ENCODE data around the gene LCMT1.
"Not testable (repeated sequence)": the region's sequence is repeated elsewhere in the genome, so short reads cannot be mapped to it uniquely, and the experiment has no call there.

Gene LCMT1

DNA sequence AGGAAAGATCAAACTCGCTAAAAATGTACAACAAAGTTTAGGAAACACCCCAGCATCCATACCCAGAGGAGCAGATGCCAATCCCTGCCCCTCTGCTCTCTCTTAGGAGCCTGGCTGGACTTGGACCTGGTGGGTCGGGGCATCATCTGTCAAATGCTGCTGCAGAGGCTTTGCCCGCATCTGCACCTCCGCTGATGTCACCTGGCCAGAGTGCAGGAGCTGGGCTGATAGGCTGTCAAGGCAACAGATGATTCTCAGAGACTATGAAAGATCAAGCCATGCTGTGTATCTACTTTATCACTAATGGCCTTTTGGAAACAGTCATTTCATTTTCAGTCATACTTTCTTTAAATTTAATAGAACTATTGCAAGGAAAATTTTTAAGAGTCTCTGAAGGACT, 15.9 kb upstream of the LCMT1 start:
- DNase-seq = no peak

DNA sequence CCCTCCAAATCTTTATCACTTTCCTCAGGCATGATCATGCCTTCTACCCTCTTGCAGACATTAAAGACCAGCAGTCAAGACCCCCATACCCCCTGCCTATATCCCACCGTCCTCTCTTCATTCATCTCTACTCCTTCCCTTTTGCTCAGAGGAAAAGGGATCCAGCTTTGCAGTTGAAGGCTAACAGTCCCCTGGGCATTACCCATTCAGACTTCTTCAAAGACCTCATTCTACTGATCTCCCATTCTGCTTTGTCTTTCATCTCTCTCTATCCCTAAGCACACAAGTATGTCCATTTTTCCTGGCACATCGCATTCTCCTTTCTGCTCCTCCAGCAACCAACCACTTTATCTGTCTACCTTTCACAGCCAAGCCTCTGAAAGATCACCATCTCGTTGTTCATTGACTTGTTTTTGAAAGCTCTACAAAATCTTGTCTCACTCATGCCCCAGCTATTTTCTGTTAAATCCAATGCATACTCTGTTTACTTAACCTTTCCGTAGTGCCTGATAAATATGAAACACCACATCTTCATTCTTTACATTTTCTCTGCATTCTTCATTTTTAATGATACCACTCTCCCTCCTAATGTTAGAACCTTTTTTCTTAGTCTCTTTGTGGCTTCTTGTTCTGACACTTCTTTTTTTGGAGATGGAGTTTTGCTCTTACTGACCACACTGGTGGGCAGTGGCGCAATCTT, 14.1 kb upstream of the LCMT1 start:
- no peak for DNase-seq

DNA sequence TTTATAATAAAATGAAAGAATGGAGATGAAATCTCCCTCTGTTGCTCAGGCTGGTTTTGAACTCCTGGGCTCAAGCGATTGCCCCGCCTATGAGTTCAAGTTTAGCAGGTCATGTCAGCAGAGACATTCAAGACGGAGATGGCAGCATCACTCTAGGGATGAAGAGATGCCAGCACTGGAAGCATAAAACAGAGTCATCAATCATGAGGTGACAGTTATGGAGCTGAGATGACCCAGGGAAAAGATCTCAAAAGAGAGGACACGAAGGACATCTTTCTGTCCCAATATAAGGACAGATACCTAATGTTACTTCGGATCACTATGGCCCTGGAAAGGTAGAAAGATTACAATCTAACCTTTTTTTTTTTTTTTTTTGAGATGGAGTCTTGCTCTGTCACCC, 11.0 kb upstream of the LCMT1 start:
- DNase-seq = no peak

DNA sequence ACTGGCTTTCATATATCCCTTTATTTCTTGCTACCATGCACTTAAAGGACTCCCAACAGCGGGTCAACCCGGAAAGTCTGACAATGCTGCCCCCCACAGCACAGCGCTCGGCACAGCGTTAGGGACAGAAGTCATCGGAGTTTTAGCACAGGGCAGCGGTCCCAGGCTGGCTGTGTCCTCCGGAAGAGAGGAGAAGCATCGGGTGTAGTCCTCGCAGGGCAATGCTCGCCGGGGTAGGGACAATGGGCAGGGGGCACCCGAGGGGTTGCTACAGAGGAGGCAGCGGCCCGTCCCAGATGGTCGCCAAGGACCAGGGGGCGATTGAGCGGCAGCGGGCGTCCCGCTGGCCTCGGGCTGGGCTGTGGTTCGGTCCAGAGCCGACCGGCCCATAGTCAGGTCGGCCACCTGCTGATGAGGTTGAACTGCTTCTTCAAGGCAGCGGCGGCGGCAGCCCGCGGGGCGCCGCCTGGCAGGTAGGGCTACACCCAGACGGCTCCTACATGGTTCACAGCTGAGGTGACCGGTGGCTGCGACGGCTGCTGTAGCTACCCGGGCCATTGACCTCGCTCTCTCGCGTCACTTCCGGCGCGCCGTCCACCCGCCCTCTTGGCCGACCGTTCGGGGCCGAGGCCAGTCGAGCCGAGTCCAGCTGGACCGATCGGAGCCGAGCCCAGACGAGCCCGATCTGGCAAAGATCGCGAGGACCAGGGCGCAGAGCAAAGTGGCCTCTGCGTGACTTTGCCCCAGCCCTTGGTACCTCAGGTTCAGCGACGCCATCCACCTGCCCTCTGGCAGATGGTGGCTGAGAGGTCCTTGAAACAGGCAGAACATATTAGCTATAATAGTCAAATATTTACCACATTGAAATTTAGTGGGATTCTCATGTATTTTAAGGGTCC, 4.7 kb upstream of the LCMT1 start:
- DNase-seq = peak; percentile 69

DNA sequence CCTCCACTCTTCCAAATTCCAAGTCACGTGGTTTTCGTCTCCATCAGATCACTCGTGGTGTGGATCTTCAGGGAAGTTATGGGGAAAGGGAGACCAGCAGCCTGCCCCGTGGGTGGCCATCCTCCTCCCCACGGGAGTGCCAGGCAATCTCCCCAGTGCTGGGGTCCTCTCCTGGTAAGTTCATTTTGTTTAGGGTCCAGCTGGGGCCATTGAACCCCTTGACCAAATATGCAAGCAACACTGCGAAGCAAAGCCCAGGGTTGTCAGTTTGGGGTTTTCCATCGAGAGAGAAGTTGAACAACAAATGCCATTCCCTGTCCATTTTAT, 4.1 kb upstream of the LCMT1 start:
- DNase-seq = no peak

DNA sequence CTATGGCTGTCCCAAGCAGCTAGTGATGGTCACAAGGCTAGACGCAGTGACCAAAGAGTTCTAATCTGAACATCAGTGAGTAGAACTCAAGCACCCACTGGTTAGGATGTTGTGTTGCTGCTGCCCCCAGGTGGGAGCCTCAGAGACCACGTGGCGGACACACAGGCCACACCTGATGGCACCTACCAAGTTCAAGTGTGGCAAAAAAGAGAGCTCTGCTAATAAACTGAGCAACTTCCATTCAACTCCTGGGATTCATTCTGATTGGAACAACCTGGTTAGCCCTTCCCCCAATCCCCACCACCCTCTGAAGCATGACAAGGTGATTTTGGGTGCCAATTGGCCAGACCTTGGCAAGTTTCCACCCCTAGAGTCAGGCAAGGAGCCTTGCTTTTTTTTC, 3.5 kb upstream of the LCMT1 start:
- DNase-seq = peak; percentile 17

DNA sequence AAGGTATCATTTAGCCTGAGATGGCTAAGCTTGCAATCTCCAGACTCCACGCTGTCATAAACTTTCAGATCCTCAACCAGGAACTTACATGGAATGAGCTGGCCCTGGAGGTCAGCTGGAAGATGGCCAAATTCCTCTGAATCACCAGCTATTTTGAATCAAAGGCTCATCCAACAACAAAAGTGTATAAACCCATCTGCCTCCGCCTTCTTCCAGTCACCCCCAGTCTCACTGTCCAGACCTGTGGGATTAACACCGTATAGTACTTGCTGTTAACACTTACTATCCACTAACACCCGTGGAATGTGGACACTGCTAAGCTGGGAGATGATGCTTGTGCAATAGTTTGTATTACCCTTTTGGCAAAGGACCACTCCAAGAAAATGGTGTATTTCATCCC, 1.9 kb upstream of the LCMT1 start:
- no peak for DNase-seq

DNA sequence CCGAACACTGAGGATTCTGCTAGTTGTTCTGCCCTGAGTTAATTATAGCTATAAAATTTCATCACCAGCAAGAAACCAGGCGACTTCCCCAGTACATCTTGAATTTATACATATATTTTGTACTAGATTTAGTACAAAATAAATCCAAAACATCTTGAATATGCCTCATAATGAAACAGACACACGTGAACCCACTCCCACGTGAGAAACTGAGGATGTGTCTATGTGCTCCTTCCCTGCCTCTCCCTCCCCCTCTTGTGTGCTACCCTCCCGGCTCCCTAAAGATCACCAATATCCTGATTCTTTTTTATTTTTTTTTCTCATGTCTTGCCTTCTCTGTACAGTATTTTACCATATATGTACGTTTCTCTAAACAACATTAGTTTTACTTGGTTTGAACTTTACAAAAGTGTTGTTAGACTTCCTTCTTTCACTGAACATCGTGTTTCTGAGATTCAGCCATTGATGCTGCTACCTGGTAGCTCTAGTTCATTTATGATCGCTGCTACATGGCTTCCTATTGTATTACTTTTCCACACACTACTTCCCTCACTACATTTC, 1.1 kb upstream of the LCMT1 start:
- peak; percentile 19 for DNase-seq

DNA sequence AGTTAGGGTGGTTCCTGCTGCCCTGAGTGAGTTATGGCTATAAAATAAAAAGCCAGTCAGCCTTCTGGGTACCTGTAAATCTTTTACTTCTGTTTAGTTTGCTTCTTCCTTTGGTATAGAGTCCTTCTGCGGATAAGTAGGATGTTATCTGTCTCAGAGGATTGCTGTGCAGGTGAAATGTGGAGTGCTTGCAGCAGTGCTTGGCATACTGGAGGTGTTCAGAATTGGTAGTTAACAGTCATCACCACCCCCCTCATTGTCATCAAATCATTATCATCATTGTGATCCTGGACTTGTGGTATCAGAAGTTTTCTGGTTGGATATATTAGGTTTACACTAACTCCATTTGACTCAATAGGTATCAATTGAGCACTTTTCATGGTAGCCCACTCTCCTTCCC, 2.6 kb downstream of the LCMT1 start:
- no peak for DNase-seq

DNA sequence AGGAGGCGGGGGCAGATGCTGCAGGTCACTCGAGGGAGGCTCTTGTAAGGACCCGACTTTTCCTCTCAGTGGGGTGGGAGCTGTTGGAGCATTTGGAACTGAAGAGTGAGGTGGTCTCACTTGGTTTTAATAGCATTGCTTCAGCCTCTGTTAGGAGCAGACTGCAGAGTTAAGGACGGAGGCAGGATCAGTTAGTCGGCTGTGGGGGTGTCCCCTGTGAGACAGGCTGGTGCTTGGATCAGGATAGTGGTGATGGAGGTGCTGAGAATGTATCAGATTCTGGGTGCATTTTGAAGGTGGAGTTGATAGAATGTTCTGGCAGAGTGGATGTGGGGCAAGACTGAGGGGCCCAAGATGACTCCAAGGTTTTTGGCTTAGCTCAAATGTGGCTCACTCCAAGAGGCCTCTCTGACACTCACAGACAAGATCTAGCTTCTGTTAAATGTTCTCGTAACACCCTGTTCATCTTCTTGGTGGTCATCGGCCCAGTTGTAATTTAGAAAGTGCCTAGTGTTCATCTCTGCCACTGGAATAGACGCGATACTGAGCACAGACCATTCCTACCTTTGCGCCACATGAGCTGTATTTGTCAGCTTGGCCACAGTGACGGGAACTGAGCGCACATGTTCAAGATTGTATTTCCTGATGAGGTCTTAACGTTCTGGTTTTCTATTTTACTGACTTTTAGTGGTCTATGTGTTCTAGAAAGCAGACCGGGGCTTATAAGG, 7.5 kb downstream of the LCMT1 start:
- DNase-seq = no peak

DNA sequence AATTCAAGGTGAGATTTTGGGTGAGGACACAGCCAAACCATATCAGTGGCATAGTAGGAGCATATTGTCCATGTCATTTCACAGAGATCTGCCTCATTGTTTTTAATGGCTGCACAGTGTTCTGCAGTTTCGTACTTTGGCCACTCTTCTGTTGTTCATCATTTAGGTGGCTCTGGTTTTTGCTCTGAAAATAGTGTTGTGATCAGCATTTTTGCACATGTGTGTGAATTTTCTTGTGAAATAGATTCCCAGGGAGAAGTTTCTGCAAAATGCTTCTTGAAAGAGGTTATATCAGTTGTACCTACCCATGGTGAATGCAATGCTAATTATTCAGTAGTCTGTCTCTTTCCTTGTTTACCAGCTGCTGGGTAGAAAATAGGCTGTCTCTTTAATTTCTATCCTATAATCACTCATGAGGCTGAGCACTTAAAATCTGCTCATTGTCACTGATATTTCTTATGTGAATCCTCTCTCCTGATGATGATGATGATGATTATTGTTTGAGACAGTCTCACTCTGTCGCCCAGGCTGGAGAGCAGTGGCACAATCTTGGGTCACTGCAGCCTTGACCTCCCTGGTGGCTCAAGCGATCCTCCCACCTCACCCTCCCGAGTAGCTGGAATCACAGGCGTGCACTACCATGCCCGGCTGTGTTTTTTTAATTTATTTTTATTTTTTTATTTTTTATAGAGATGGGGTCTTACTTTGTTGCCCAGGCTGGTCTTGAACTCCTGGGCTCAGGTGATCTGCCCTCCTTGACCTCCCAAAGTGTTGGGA, 10.5 kb downstream of the LCMT1 start:
- no peak for DNase-seq

DNA sequence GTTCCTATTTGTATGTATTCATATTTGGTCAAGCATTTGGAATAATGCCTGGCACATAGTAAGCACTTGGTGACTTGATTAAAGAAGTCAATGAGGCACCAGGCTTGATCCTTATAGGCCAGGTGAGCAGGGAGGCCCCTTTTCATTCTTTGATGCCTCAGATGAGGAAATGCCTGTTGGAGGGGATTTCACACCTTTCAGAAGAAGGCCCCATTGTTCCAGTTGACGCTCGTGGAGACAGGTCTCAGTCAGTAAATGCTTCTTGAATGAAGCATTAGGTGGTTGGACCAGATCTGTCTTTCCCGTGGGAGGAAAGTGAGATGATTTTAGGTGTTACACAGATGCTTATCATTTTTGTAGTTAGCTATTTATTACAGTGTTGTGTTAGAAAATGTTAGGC, 13.0 kb downstream of the LCMT1 start:
- no peak for DNase-seq

DNA sequence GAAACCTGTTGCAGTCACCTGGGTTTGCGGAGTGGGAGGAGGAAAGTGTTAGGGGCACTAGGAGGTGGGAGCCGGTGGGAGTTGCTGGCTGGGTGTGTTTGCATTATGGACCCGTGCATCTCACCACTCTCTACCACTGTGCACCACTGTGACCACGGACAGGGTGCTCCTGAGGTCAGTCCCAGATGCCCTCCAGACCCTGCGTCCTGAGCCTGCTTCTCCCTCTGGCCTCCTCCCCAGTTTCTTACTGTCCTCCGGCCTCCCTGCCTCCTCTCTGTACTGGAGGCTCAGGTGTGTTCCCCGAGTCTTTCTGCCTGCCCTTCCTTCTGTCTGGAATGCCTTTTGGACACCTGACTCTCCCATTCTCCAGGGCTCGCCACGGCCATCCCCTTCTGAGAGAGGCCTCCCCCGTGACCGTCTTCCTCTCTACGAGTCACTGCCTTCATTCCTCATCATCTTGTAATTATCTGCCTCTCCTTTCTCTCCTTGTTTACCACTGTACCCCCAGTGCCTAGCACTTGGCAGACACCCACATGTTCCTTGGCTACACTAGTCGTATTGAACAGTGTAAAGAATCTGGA, 14.6 kb downstream of the LCMT1 start:
- not testable (repeated sequence) for DNase-seq

DNA sequence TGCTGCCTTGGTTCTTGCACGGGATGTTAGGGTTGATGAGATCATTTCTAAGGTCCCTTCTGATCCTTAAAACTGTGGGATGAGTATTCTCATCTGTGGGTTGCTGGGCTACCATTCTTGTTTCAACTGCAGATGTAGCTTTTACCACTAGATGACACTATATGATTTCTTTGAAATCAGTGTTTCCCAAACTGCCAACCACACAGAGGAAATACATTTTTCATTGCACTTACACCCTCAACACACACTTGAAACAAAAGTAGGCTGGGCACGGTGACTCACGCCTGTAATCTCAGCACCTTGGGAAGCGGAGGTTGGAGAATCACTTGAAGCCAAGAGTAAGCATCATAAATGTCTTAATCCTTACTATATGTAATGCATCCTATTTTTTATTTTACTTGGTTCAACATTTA, 15.3 kb downstream of the LCMT1 start:
- DNase-seq = peak; percentile 14

DNA sequence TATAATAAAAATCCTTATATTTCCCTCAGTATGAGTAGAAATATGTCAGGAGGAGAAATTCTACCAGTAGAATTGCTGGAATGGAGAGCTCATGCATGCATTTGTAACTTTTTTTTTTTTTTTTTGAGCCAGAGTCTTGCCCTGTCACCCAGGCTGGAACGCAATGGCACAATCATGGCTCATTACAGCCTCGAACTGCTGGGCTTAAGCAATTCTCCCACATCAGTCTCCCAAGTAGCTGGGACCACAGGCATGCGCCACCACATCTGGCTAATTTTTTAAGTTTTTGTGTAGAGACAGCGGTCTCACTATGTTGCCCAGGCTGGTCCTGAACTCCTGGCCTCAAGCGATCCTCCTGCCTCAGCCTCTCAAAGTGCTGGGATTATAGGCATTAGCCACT, 21.2 kb downstream of the LCMT1 start:
- DNase-seq = not testable (repeated sequence)

DNA sequence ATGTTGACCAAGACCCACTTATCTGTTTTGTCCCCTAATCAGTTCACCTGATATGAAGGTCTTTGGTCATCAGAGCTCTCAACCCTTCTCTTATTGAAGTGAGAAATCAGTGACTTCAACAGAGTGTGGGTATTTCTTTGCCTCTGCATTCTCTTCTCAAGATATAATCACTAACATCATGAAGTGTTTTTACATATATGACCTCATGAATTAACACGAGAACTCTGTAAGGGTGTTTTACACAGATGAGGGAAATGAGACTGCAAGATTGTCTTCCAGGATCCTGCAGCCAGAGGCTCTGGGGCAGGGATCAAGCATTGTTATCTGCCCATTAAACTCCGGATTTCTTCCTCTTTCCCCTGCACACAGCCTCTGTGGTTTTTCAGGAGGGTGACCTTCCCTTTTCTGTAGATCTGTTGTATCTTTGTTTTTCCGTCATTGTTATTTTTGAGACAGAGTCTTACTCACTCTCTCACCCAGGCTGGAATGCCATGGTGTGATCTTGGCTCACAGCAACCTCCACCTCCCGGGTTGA, 22.7 kb downstream of the LCMT1 start:
- no peak for DNase-seq

DNA sequence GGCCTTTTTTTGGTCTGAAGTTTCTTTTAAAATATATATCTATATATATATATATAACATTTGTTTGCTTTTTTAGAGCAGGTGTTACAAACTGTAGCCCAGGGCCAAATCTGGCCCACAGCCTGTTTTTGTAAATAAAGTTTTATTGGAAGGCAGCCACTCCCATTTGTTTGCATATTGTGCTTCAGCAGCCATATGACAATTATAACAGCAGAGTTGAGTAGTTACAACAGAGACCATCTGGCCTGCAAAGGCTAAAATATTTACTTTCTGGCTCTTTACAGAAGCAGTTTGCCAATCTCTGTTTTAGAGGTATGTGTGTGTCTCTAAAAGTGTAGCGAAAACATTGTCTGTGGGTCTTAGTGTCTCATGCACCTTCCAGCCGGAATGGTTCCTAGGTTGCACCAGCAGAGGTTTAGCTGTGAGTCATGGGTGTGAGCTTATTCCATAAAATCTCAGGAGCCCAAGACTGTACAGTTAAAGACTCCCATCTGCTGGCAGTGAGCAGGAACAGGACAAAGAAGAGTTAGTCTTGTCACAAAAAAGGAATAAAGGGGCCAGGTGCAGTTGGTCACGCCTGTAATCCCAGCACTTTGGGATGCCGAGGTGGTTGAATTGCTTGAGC, 23.8 kb downstream of the LCMT1 start:
- DNase-seq = no peak

DNA sequence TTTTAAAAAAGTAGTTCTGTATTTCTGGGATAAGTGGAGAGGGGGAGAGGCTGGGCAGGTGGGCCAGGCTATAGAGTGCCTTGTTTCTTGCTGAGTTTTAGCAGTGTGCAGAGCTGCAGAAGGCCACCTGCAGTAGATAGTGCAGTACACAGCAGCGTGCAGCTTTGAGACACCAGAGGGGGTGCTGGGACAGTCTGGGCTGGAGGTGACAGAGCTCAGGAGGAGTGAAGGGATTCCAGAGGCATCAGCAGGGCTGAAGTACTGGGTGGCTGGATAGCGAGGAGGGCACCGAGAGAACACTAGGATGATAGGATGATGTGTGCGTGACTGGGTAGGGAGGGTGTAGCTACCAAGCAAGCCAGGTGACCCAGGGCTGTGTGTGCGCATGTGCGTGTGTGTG, 26.6 kb downstream of the LCMT1 start:
- no peak for DNase-seq

DNA sequence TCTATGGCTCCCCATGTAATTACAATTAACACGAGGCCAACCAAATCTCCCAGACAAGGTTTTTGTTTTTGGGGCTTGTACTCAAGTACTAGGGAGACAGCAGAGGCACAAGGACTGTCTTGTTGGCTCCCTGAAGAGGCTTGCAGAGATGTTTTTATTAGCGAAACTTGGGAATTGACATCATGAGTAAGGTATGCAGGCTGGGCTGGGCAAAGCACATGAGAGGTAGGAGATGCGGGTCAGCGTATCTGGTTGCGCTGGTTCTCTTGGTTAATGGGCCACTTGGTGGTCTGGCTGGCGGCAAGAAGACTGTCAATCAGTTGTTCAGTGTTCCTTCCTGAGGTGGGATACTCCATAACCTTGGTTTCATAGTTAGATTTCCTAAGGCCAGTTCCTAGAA, 28.9 kb downstream of the LCMT1 start:
- no peak for DNase-seq

DNA sequence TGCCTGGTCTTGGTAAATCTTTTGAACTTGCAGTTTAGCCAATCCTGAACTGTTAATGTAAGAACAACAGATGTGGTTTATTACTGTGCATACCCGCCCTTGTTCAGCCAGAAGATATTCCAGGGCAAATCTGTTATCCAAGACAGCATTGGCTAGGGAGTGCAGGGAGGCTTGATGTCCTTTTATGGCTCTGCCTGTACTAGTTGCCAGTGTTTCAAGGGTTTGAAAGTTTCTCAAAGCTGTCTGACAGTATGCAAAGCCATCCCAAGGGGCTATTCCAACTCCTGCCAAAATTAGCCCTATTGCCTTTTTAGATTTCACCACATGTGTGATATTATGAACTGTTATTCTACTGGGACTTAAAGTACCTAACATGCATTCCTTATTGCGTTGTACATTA, 30.1 kb downstream of the LCMT1 start:
- DNase-seq = no peak

DNA sequence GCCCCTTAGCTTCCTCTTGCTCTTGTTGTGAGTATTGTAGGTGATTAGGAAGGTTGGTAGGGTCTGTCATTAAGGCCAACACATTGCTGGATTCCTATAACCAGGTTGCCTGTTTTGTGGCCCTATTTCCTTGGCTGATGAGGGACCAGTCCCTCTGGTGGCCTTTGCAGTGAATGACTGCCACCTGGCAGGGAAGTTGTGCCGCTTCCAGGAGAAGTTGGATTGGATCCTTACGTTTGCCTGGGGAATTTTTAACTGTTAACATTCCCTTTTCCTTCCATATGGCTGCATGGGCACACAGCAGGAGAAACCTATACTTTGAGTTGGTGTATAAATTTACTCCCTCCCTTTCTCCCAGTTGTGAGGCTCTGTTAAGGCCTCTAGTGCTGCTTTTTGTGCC, 32.4 kb downstream of the LCMT1 start:
- DNase-seq = no peak

Data from stimulated activated CD4-positive, alpha-beta T cell treated with anti-CD3 and anti-CD28 coated beads, Interleukin-12 subunit alpha, Interleukin-12 subunit beta, amount 100 ng/mL, for 4 hours (primary cell).